Measurements from ENCODE around the gene TTLL7.

Gene TTLL7

GRCh38 chr1:83882906-83883305 is 116.0 kb downstream of the TTLL7 start:
- Histone ChIP-seq H4K20me1 (ENCODE audit: insufficient read depth, low read length) (no peaks in the 10 kb centered on the region), H2AFZ (ENCODE audit: low read depth, low read length) (no peak overlapping the region), H3K27ac (ENCODE audit: low read length) (no peak overlapping the region)

GRCh38 chr1:83872515-83872914 is 126.4 kb downstream of the TTLL7 start:
- Histone ChIP-seq H3K36me3 (replicated peaks; ENCODE audit: low read depth, low read length) (no peaks in the 10 kb centered on the region), H3K79me2 (ENCODE audit: low read length) (no peaks in the 10 kb centered on the region), H3K27ac (ENCODE audit: low read length) (no peak overlapping the region), H3K4me3 (ENCODE audit: low read length) (no peak overlapping the region), H2AFZ (ENCODE audit: low read depth, low read length) (no peak overlapping the region), H3K9me3 (ENCODE audit: insufficient read depth, low read length) (no peaks in the 10 kb centered on the region), H4K20me1 (ENCODE audit: insufficient read depth, low read length) (no peaks in the 10 kb centered on the region), H3K9ac (ENCODE audit: low read length) (no peak overlapping the region), H3K4me2 (ENCODE audit: low read length) (no peak overlapping the region), H3K27me3 (ENCODE audit: low read depth, low read length) (no peaks in the 10 kb centered on the region), H3K4me1 (ENCODE audit: low read length) (peaks cover 11% of the 10 kb centered on the region)
- no peak for TF ChIP-seq CTCF (IDR thresholded peaks at IDR 0.05; ENCODE audit: low read depth, low read length)
- no peak for TF ChIP-seq EZH2phosphoT487 (IDR thresholded peaks at IDR 0.05; ENCODE audit: low read depth)

More at GRCh38 chr1:83882906-83883305, 116.0 kb downstream of the TTLL7 start:
- Histone ChIP-seq H3K4me3 (ENCODE audit: low read length) (no peak overlapping the region), H3K27me3 (ENCODE audit: low read depth, low read length) (no peaks in the 10 kb centered on the region), H3K36me3 (replicated peaks; ENCODE audit: low read depth, low read length) (no peaks in the 10 kb centered on the region), H3K4me1 (ENCODE audit: low read length) (peaks cover 4% of the 10 kb centered on the region), H3K79me2 (ENCODE audit: low read length) (no peaks in the 10 kb centered on the region), H3K9ac (ENCODE audit: low read length) (no peak overlapping the region), H3K4me2 (ENCODE audit: low read length) (no peak overlapping the region), H3K9me3 (ENCODE audit: insufficient read depth, low read length) (no peaks in the 10 kb centered on the region)
- TF ChIP-seq CTCF (IDR thresholded peaks at IDR 0.05; ENCODE audit: low read depth, low read length) (no peak), EZH2phosphoT487 (IDR thresholded peaks at IDR 0.05; ENCODE audit: low read depth) (no peak)

GRCh38 chr1:83864991-83865390 is 133.9 kb downstream of the TTLL7 start:
- Histone ChIP-seq H3K4me2 (ENCODE audit: low read length) (no peak overlapping the region), H3K4me3 (ENCODE audit: low read length) (no peak overlapping the region), H3K9me3 (ENCODE audit: insufficient read depth, low read length) (no peaks in the 10 kb centered on the region)

More at GRCh38 chr1:83864991-83865390, 133.9 kb downstream of the TTLL7 start:
- Histone ChIP-seq H3K79me2 (ENCODE audit: low read length) (no peaks in the 10 kb centered on the region), H3K27me3 (ENCODE audit: low read depth, low read length) (no peaks in the 10 kb centered on the region), H3K9ac (ENCODE audit: low read length) (no peak overlapping the region), H3K4me1 (ENCODE audit: low read length) (peaks cover 26% of the 10 kb centered on the region), H2AFZ (ENCODE audit: low read depth, low read length) (no peak overlapping the region), H4K20me1 (ENCODE audit: insufficient read depth, low read length) (no peaks in the 10 kb centered on the region), H3K27ac (ENCODE audit: low read length) (no peak overlapping the region), H3K36me3 (replicated peaks; ENCODE audit: low read depth, low read length) (no peaks in the 10 kb centered on the region)
- TF ChIP-seq EZH2phosphoT487 (IDR thresholded peaks at IDR 0.05; ENCODE audit: low read depth) (no peak), CTCF (IDR thresholded peaks at IDR 0.05; ENCODE audit: low read depth, low read length) (no peak)
